Glutamatergic neuron (in vitro differentiated cells): ENCODE results near the gene BAHD1. TPM values are rescaled to one million over a fixed set of nuclear protein-coding genes. Genes with fewer than 3 reads are reported as not detected.

Experiments used
- DNase-seq: peaks from one replicate; pipeline ENCODE4 v3.0.0; 2022
- H3K27ac Mint-ChIP-seq: one replicate; pipeline ENCODE4 v1.8.0; 2020; ENCODE audit warnings: mild to moderate bottlenecking, mixed read lengths, inconsistent platforms; ENCODE audit not compliant: unreplicated experiment
- H3K27me3 Mint-ChIP-seq: one replicate; pipeline ENCODE4 v1.8.0; 2020; ENCODE audit warnings: mild to moderate bottlenecking, moderate library complexity, mixed read lengths, inconsistent platforms; ENCODE audit not compliant: unreplicated experiment
- H3K36me3 Mint-ChIP-seq: one replicate; pipeline ENCODE4 v1.8.0; 2020; ENCODE audit warnings: mild to moderate bottlenecking, mixed read lengths, inconsistent platforms; ENCODE audit not compliant: unreplicated experiment
- H3K4me1 Mint-ChIP-seq: one replicate; pipeline ENCODE4 v1.8.0; 2020; ENCODE audit warnings: mild to moderate bottlenecking, low read depth, mixed read lengths, inconsistent platforms; ENCODE audit not compliant: unreplicated experiment
- H3K4me3 Mint-ChIP-seq: one replicate; pipeline ENCODE4 v1.8.0; 2020; ENCODE audit warnings: mild to moderate bottlenecking, mixed read lengths, inconsistent platforms; ENCODE audit not compliant: unreplicated experiment
- H3K9me3 Mint-ChIP-seq: one replicate; pipeline ENCODE4 v1.8.0; 2020; ENCODE audit warnings: mild to moderate bottlenecking, moderate library complexity, mixed read lengths, inconsistent platforms; ENCODE audit not compliant: unreplicated experiment
- CTCF ChIP-seq: fragments of 200-600 bp; sonication (generic); IDR thresholded peaks from one replicate; pipeline ENCODE4 v1.5.0; 2021; ENCODE audit not compliant: partially characterized antibody, unreplicated experiment
- total RNA-seq: library from RNA; stranded (reverse); fragmentation: NEBNext Ultra II Directional; extraction: Animal tissue kit (Norgen Biotek cat#: 25700); gene quantifications from one replicate; pipeline ENCODE4 v1.2.1, GENCODE V29; 2021; ENCODE audit not compliant: unreplicated experiment

Gene BAHD1
- total RNA-seq, 1 donor from 2014 or later: 29.9 TPM

DNA sequence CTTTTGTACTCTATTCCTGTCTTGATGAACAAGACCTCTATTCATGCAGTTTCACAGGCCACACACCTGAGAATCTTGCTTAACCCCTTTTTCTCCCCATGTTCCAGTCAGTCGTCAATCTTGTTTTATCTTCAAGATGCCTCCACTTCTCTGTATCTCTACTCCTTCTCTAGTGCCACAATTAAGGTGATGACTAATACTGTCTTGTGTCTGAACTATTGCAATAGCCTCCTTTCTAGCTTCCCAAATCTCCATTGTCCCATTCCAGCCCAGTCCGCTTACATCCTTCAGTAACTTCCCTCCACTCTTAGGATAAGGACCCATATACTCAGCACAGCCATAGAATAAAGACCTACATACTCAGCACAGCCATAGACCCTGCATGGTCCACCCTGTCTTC is 54.8 kb downstream of the BAHD1 start:
- no peak for TF ChIP-seq CTCF
- no peak overlapping the region for H3K4me3 Mint-ChIP-seq
- H3K27ac Mint-ChIP-seq: no peak overlapping the region
- H3K4me1 Mint-ChIP-seq: no peaks in the 10 kb centered on the region
- no peaks in the 10 kb centered on the region for H3K36me3 Mint-ChIP-seq
- no peak for DNase-seq
- H3K9me3 Mint-ChIP-seq: no peaks in the 10 kb centered on the region
- H3K27me3 Mint-ChIP-seq: no peaks in the 10 kb centered on the region

DNA sequence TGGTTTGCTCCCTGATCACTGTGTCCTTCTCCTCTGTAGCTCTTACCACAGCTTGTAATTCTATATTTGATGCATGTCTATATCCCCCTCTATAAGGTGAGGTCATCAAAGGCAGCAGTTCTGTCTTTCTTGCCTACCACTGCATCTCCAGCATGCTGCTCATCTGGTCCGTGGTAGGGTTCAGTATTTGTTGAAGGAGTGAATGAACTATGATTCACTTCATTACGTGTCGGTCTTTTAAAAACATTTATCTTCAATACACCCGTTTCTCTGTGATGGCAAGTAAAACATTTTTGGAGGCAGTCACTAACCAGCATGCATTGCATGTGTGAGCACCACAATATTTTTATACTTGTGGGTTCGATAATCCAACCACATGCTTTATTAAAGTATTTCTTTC is 57.7 kb downstream of the BAHD1 start:
- H3K9me3 Mint-ChIP-seq: no peaks in the 10 kb centered on the region

GRCh38 chr15:40498891-40499290 is 58.1 kb downstream of the BAHD1 start:
- TF ChIP-seq CTCF: no peak
- no peak for DNase-seq
- no peaks in the 10 kb centered on the region for H3K4me1 Mint-ChIP-seq
- no peaks in the 10 kb centered on the region for H3K36me3 Mint-ChIP-seq
- H3K27me3 Mint-ChIP-seq: no peaks in the 10 kb centered on the region
- H3K9me3 Mint-ChIP-seq: no peaks in the 10 kb centered on the region
- H3K27ac Mint-ChIP-seq: no peak overlapping the region
- H3K4me3 Mint-ChIP-seq: no peak overlapping the region

More for the DNA sequence above, 57.7 kb downstream of the BAHD1 start:
- no peaks in the 10 kb centered on the region for H3K4me1 Mint-ChIP-seq
- no peak for DNase-seq
- no peaks in the 10 kb centered on the region for H3K36me3 Mint-ChIP-seq
- H3K27me3 Mint-ChIP-seq: no peaks in the 10 kb centered on the region
- no peak overlapping the region for H3K27ac Mint-ChIP-seq
- no peak for TF ChIP-seq CTCF
- H3K4me3 Mint-ChIP-seq: no peak overlapping the region

DNA sequence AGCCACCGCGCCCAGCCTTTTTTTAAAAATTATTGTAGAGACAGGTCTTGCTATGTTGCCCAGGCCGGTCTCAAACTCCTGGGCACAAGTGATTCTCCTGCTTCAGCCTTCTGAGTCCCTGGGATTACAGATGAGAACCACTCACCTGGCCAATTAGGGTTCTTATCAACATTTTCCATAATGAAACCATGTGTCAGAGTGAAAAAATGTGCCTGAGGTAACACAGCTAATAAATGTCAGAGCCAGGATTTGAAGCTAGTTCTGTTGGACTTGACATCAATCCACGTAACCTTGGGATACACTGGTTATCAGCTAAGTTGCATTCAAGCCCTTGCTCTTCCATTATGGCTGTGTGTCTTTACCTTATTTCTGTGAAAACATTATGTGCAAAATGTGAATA is 59.2 kb downstream of the BAHD1 start:
- DNase-seq: no peak
- Mint-ChIP-seq H3K9me3 (peaks cover 2% of the 10 kb centered on the region), H3K27me3 (no peaks in the 10 kb centered on the region), H3K4me3 (no peak overlapping the region), H3K4me1 (no peaks in the 10 kb centered on the region), H3K27ac (no peak overlapping the region), H3K36me3 (no peaks in the 10 kb centered on the region)
- no peak for TF ChIP-seq CTCF

DNA sequence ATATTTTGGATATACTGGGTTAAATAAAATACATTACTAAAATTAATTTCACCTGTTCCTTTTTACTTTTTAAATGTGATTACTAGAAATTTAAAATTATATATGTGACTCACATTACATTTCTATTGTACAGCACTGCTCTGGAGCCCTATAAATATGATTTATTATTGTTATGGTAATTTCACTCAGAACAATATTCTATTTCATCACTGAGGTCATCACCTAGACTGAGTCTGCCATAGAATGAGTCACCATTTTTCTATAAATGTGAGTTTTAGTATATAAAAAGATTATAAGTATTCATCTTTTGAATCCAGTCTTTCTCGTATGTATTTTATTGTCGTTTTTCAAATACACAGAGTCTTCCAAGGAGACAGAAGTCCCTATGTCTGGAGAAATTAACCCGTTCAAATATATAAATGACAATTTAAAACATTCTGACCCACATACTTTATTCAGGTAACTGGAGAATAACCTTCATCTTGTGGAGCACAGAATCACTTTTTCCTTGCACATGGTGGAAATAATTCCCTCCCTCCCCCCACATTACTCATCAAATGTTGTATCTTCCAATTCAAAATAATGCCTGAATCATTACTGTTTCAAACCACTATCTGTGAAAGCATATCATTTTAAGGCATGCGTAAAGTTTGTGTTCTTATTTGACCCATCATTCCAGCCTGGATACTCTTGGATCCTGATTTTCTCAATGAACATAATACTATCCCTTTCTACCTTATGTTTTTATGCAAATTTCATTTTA is 60.0 kb downstream of the BAHD1 start:
- no peaks in the 10 kb centered on the region for H3K36me3 Mint-ChIP-seq
- H3K9me3 Mint-ChIP-seq: peaks cover 2% of the 10 kb centered on the region
- H3K27me3 Mint-ChIP-seq: no peaks in the 10 kb centered on the region
- H3K4me3 Mint-ChIP-seq: no peak overlapping the region
- no peak for DNase-seq
- H3K4me1 Mint-ChIP-seq: no peaks in the 10 kb centered on the region
- no peak overlapping the region for H3K27ac Mint-ChIP-seq
- TF ChIP-seq CTCF: no peak
